Measurements from ENCODE around the gene SNTB2. TPM values are rescaled to one million over a fixed set of nuclear protein-coding genes. Genes with fewer than 3 reads are reported as not detected.

Gene SNTB2
- total and polyA plus RNA-seq, 2 of the 13 experiments (the other 11 are each of a cell fraction or from before 2014, with no cell fraction given), result 11.5 to 19.2 TPM

DNA sequence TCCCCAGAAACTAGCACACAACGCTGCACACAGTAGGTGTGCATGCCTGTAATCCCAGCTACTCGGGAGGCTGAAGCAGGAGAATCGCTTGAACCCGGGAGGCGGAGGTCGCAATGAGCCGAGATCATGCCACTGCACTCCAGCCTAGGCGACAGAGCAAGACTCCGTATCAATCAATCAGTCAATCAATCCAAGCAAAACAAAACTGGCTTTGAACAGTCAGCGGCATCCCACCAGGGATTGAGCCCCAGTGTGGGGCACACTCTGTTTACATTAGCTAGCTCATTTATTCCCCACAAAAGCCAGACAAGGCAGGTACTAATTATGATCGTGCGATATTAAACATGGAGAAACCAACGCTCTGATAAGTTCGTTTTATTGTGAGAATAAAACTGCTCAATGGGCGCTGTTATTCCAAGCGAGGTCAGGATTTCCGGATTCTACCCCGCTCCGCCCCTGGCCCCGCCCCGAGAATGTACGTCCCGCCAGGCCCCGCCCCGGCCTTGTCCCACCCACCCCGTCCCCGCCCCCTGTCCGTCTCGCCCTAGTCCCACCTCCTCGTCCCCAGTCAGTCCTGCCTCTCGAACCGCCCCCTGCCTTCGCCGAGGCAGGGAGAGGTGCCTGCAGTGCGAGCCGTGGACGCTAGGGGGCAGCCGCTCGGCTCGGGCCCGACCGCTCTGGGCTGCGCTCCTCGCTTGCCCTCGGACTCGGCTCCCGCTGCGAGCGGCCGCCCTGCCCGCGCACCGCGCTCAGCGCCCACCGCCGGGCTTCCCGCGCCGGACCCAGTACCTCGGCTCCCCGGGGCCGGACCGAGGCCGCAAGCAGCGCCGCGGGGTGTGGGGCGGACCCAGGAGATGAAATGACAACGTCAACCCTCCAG, 123.9 kb downstream of the SNTB2 start, which contains the start of gene VPS4A (continued):
- TF ChIP-seq AFF4 (CRISPR knock-in tag; IDR thresholded peaks at IDR 0.05) (no peak; the same call in 1 of the 2 replicates), ZNF207 (IDR thresholded peaks at IDR 0.05; ENCODE audit: borderline replicate concordance) (no peak), GABPA (IDR thresholded peaks at IDR 0.05; ENCODE audit: low read depth, low read length) (peak; percentile 62), GABPA (CRISPR knock-in tag; IDR thresholded peaks at IDR 0.05; ENCODE audit: low read depth) (peak; percentile 75), RAD21 (CRISPR knock-in tag; IDR thresholded peaks at IDR 0.05) (peak; percentile 91), KMT2A (CRISPR knock-in tag; IDR thresholded peaks at IDR 0.05) (peak; percentile 86), ZNF558 (CRISPR knock-in tag; IDR thresholded peaks at IDR 0.05; ENCODE audit: borderline replicate concordance) (0 out of 2 replicates have a peak, but pooled peaks have one; percentile 17), GZF1 (CRISPR knock-in tag; IDR thresholded peaks at IDR 0.05) (no peak), ZMAT3 (CRISPR knock-in tag; conservative IDR thresholded peaks at IDR 0.05) (no peak), KDM4B (CRISPR knock-in tag; IDR thresholded peaks at IDR 0.05) (peak; percentile 91; the same call in 1 of the 2 replicates), SP2 (CRISPR knock-in tag; IDR thresholded peaks at IDR 0.05) (no peak; the same call in 1 of the 2 replicates), ZBTB39 (CRISPR knock-in tag; IDR thresholded peaks at IDR 0.05) (0 out of 2 replicates have a peak, but pooled peaks have one; percentile 34)
- TF ChIP-seq, protein P1, sequence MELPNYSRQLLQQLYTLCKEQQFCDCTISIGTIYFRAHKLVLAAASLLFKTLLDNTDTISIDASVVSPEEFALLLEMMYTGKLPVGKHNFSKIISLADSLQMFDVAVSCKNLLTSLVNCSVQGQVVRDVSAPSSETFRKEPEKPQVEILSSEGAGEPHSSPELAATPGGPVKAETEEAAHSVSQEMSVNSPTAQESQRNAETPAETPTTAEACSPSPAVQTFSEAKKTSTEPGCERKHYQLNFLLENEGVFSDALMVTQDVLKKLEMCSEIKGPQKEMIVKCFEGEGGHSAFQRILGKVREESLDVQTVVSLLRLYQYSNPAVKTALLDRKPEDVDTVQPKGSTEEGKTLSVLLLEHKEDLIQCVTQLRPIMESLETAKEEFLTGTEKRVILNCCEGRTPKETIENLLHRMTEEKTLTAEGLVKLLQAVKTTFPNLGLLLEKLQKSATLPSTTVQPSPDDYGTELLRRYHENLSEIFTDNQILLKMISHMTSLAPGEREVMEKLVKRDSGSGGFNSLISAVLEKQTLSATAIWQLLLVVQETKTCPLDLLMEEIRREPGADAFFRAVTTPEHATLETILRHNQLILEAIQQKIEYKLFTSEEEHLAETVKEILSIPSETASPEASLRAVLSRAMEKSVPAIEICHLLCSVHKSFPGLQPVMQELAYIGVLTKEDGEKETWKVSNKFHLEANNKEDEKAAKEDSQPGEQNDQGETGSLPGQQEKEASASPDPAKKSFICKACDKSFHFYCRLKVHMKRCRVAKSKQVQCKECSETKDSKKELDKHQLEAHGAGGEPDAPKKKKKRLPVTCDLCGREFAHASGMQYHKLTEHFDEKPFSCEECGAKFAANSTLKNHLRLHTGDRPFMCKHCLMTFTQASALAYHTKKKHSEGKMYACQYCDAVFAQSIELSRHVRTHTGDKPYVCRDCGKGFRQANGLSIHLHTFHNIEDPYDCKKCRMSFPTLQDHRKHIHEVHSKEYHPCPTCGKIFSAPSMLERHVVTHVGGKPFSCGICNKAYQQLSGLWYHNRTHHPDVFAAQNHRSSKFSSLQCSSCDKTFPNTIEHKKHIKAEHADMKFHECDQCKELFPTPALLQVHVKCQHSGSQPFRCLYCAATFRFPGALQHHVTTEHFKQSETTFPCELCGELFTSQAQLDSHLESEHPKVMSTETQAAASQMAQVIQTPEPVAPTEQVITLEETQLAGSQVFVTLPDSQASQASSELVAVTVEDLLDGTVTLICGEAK (IDR thresholded peaks at IDR 0.05), result no peak
- TF ChIP-seq, protein P1 (CRISPR knock-in tag; IDR thresholded peaks at IDR 0.05), result peak; percentile 32
